CD4-positive, alpha-beta T cell (primary cell): ENCODE results near the gene SLC22A12. TPM values are rescaled to one million over a fixed set of nuclear protein-coding genes. Genes with fewer than 3 reads are reported as not detected.
"Not testable (repeated sequence)": the region's sequence is repeated elsewhere in the genome, so short reads cannot be mapped to it uniquely, and the experiment has no call there.

ENCODE experiments used
- ATAC-seq: fragments of 200-7000 bp; cut with Tn5 transposase; one replicate; pipeline ENCODE4 v1.10.0; 2022; ENCODE audit warnings: mild to moderate bottlenecking; ENCODE audit not compliant: poor library complexity
- CTCF ChIA-PET: fragments of 350-600 bp; sonication (Branson Sonifier 250); formaldehyde crosslinking; loops from one replicate; lab custom pipeline; 2021; ENCODE audit warnings: antibody characterized with exemption, inconsistent platforms; lab: Charles Lee
- POLR2A ChIA-PET: fragments of 350-600 bp; sonication (Branson Sonifier 250); formaldehyde crosslinking; loops from one replicate; lab custom pipeline; 2021; ENCODE audit warnings: antibody characterized with exemption, inconsistent platforms; lab: Charles Lee
- DNase-seq, 14 experiments: peaks; one replicate each; pipeline ENCODE4 v3.0.0-alpha.2; 2013 to 2020; ENCODE audit warnings: mixed read lengths in 2 of 14
- H3K27ac ChIP-seq, 2 donors: one replicate each; pipeline versions ENCODE4 v1.5.1 to v1.7.0; 2013; ENCODE audit warnings: low read length in 2 of 2, low read depth in 1 of 2, mild to moderate bottlenecking in 1 of 2
- H3K27me3 ChIP-seq, 2 experiments: 1 replicate in 1 of 2; 2 replicates in 1 of 2; pipeline versions ENCODE4 v1.6.1 to v1.7.0; 2013; ENCODE audit warnings: low read length in 2 of 2, control low read depth in 1 of 2, mild to moderate bottlenecking in 1 of 2, moderate library complexity in 1 of 2; ENCODE audit not compliant: insufficient read depth in 2 of 2, control insufficient read depth in 1 of 2
- H3K36me3 ChIP-seq: one replicate; pipeline ENCODE4 v1.6.1; 2013; ENCODE audit warnings: low read length, control low read depth; ENCODE audit not compliant: insufficient read depth
- H3K4me1 ChIP-seq: one replicate; pipeline ENCODE4 v1.6.1; 2013; ENCODE audit warnings: low read length, control low read depth; ENCODE audit not compliant: insufficient read depth
- H3K4me3 ChIP-seq: one replicate; pipeline ENCODE4 v1.5.1; 2013; ENCODE audit warnings: mild to moderate bottlenecking, low read length, moderate library complexity
- H3K9me3 ChIP-seq, 2 experiments: 1 replicate in 1 of 2; 2 replicates in 1 of 2; pipeline versions ENCODE4 v1.6.1 to v1.7.0; 2013; ENCODE audit warnings: low read length in 2 of 2, mild to moderate bottlenecking in 2 of 2, control low read depth in 1 of 2, moderate library complexity in 1 of 2; ENCODE audit not compliant: control insufficient read depth in 1 of 2, insufficient read depth in 1 of 2
- H3K27ac Mint-ChIP-seq: one replicate; pipeline ENCODE4 v1.8.0; 2020; ENCODE audit warnings: mixed read lengths
- H3K27me3 Mint-ChIP-seq: one replicate; pipeline ENCODE4 v1.8.0; 2021; ENCODE audit warnings: mixed read lengths
- H3K36me3 Mint-ChIP-seq: one replicate; pipeline ENCODE4 v1.8.0; 2021; ENCODE audit warnings: low read depth, mixed read lengths
- H3K4me1 Mint-ChIP-seq: one replicate; pipeline ENCODE4 v1.8.0; 2021; ENCODE audit warnings: low read depth, mixed read lengths
- H3K4me3 Mint-ChIP-seq: one replicate; pipeline ENCODE4 v1.8.0; 2020; ENCODE audit warnings: mild to moderate bottlenecking, mixed read lengths
- H3K9me3 Mint-ChIP-seq: one replicate; pipeline ENCODE4 v1.8.0; 2020; ENCODE audit warnings: mixed read lengths
- intact Hi-C, 2 experiments: fragments of 100-400 bp; cut with DNase I in 1 of 2; cut with micrococcal nuclease in 1 of 2; formaldehyde crosslinking; loops; one replicate each; pipeline versions ENCODE4 v1.15.1 to v1.9.0; 2023 to 2025; cut with DNase I, micrococcal nuclease
- total RNA-seq, 174 experiments: library from RNA in 2 of 174; stranded (reverse) in 2 of 174; gene quantifications; one replicate each; pipeline ENCODE4 v1.2.3 and lab custom pipeline; 2021 to 2026
- TF ChIP-seq, protein P1 (sequence below): fragments of 200-600 bp; IDR thresholded peaks from one replicate; pipeline ENCODE4 v1.8.0; 2022; ENCODE audit warnings: antibody characterized with exemption, mild to moderate bottlenecking

The SLC22A12 gene
- total RNA-seq, 2 experiments from 2014 or later: not detected

- no peaks in the 10 kb centered on the region for H3K36me3 ChIP-seq
- H3K9me3 ChIP-seq: peaks cover 3 to 31% of the 10 kb centered on the region in 2 experiments
- no peak for DNase-seq
- POLR2A ChIA-PET: no interaction called here
- CTCF ChIA-PET: no interaction called here
- Mint-ChIP-seq H3K36me3 (no peaks in the 10 kb centered on the region), H3K27ac (no peak overlapping the region), H3K4me1 (no peaks in the 10 kb centered on the region), H3K9me3 (peaks cover 15% of the 10 kb centered on the region), H3K27me3 (no peaks in the 10 kb centered on the region), H3K4me3 (no peak overlapping the region)
- intact Hi-C loops: no loop called here
- no peak overlapping the region for H3K4me3 ChIP-seq
- H3K4me1 ChIP-seq: no peaks in the 10 kb centered on the region
- no peak overlapping the region for H3K27ac ChIP-seq
- peaks cover under 1 to 4% of the 10 kb centered on the region in 2 experiments for H3K27me3 ChIP-seq
- no peak for ATAC-seq
- TF ChIP-seq, protein P1, sequence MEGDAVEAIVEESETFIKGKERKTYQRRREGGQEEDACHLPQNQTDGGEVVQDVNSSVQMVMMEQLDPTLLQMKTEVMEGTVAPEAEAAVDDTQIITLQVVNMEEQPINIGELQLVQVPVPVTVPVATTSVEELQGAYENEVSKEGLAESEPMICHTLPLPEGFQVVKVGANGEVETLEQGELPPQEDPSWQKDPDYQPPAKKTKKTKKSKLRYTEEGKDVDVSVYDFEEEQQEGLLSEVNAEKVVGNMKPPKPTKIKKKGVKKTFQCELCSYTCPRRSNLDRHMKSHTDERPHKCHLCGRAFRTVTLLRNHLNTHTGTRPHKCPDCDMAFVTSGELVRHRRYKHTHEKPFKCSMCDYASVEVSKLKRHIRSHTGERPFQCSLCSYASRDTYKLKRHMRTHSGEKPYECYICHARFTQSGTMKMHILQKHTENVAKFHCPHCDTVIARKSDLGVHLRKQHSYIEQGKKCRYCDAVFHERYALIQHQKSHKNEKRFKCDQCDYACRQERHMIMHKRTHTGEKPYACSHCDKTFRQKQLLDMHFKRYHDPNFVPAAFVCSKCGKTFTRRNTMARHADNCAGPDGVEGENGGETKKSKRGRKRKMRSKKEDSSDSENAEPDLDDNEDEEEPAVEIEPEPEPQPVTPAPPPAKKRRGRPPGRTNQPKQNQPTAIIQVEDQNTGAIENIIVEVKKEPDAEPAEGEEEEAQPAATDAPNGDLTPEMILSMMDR: no peak
Observed at GRCh38 chr11:64592656-64593055, 1.6 kb downstream of the SLC22A12 start.

DNA sequence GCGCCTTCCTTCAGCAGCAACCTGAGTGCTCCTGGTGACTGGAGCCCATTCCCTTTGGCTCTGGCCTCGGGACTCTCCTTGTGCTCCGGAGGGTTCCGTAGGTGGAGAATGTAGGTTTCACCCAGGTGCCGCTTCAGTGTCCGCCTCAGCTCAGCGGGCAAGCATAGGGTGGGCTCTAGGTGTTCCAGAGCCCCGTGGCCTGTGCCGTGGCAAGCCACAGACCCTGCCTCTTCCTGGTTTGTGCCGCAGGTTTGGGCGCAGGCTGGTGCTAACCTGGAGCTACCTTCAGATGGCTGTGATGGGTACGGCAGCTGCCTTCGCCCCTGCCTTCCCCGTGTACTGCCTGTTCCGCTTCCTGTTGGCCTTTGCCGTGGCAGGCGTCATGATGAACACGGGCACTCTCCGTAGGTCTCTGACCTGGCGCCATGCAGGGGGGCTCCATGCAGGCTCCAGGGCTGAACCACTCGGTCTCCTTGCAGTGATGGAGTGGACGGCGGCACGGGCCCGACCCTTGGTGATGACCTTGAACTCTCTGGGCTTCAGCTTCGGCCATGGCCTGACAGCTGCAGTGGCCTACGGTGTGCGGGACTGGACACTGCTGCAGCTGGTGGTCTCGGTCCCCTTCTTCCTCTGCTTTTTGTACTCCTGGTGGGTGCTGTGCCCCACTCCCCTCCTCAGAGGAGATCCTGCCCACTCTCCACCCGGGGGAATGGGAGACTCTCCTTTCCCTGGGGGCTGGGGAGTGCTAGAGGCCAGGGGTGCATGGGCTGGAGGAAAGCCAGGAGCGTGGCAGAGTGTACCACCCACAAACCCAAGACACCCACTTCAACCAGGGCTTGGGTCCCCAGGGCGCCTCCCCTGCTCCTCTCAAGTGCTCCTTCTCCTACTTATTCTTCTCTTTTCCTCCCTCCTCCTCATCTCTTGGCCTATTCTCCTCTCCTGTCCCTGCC, 2.4 kb downstream of the SLC22A12 start:
- POLR2A ChIA-PET: no interaction called here
- Histone ChIP-seq H3K36me3 (no peaks in the 10 kb centered on the region), H3K4me3 (no peak overlapping the region), H3K9me3 (peaks cover 3 to 31% of the 10 kb centered on the region in 2 experiments), H3K4me1 (no peaks in the 10 kb centered on the region), H3K27ac (no peak overlapping the region), H3K27me3 (peaks cover 0 to 4% of the 10 kb centered on the region in 2 experiments)
- DNase-seq: no peak
- Mint-ChIP-seq H3K9me3 (peaks cover 8% of the 10 kb centered on the region), H3K27ac (no peak overlapping the region), H3K27me3 (no peaks in the 10 kb centered on the region), H3K4me3 (no peak overlapping the region), H3K36me3 (no peaks in the 10 kb centered on the region), H3K4me1 (no peaks in the 10 kb centered on the region)
- intact Hi-C loops: no loop called here
- no peak for ATAC-seq
- CTCF ChIA-PET: no interaction called here
- TF ChIP-seq, protein P1: no peak

DNA sequence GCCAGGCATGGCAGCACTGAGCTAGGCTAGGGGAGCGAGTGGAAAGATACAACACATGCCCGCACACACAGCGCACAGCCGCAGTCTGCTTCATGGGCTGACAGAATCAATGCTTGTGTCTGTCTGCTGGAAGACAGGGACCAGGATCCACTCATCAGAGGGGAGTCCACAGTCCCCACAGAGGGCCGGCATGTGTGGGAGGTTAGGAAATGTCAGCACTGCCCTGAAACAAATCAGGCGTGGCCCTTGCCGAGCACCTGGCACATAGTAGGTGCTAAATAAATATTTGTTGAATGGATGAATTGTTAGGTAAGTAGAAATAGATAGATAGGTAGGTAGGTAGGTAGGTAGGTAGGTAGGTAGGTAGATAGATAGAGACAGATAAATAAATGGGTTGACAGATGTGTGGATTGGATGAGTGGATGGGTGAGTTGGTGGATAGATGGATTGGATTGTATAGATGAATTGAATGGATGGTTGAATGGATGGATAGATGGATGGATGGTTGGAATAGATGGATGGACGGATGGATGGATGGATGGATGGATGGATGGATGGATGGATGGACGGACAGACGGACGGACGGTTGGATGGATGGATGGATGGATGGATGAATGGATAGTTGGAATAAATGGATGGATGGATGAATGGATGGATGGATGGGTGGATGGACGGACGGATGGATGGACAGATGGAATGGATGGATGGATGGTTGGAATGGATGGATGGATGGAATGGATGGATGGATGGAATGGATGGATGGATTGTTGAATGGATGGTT, 3.3 kb downstream of the SLC22A12 start:
- H3K27me3 ChIP-seq: peaks cover 0 to under 1% of the 10 kb centered on the region in 2 experiments
- H3K27ac ChIP-seq: no peak overlapping the region
- Mint-ChIP-seq H3K4me3 (no peak overlapping the region), H3K27me3 (no peaks in the 10 kb centered on the region), H3K27ac (no peak overlapping the region), H3K4me1 (no peaks in the 10 kb centered on the region), H3K36me3 (no peaks in the 10 kb centered on the region), H3K9me3 (peaks cover 2% of the 10 kb centered on the region)
- H3K4me1 ChIP-seq: no peaks in the 10 kb centered on the region
- H3K4me3 ChIP-seq: no peak overlapping the region
- POLR2A ChIA-PET: no interaction called here
- intact Hi-C loops: no loop called here
- no peak for ATAC-seq
- CTCF ChIA-PET: no interaction called here
- no peak for DNase-seq
- no peaks in the 10 kb centered on the region for H3K36me3 ChIP-seq
- peaks cover 0 to 28% of the 10 kb centered on the region in 2 experiments for H3K9me3 ChIP-seq
- TF ChIP-seq, protein P1: no peak

GRCh38 chr11:64595922-64596321, 4.9 kb downstream of the SLC22A12 start:
- intact Hi-C loops, ATAC-seq: not testable (repeated sequence)

More at GRCh38 chr11:64595922-64596321, 4.9 kb downstream of the SLC22A12 start:
- POLR2A ChIA-PET, H3K4me3 Mint-ChIP-seq, CTCF ChIA-PET, DNase-seq, H3K9me3 Mint-ChIP-seq, H3K36me3 Mint-ChIP-seq, H3K27ac Mint-ChIP-seq, H3K36me3 ChIP-seq, H3K27ac ChIP-seq, H3K4me3 ChIP-seq, H3K4me1 Mint-ChIP-seq, H3K27me3 ChIP-seq, H3K4me1 ChIP-seq, H3K27me3 Mint-ChIP-seq: not testable (repeated sequence)
- peaks cover 0 to 25% of the 10 kb centered on the region in 2 experiments for H3K9me3 ChIP-seq
